Measurements from ENCODE around the gene MACROD1. TPM values are rescaled to one million over a fixed set of nuclear protein-coding genes. Genes with fewer than 3 reads are reported as not detected.

MACROD1 gene
- total and polyA plus RNA-seq, 12 donors = 77.6 to 497 (median 115) TPM

- TF ChIP-seq CTCF (IDR thresholded peaks at IDR 0.05) = no peak
- DNase-seq = no peak
- no peaks in the 10 kb centered on the region for H3K36me3 ChIP-seq
- 98 to 100% methylated on average over 8 of the region's 8 CpGs for WGBS, 2 donors
- H3K4me1 ChIP-seq = peaks cover 0 to 19% (median 17%) of the 10 kb centered on the region in 9 donors
- H3K4me3 ChIP-seq = no peak overlapping the region
- intact Hi-C loops (cut with DNase I) = loop anchor here in 2 of 10 donors (2.0 to 5.0 kb wide), 2 partner anchors 43 to 63 kb away; no protein-coding TSS in a partner anchor
- H3K9me3 ChIP-seq = no peaks in the 10 kb centered on the region
- peaks cover 0 to 33% (median 0%) of the 10 kb centered on the region in 7 donors for H3K27me3 ChIP-seq
- ATAC-seq = no peak
- no peak overlapping the region for H3K27ac ChIP-seq
Observed at GRCh38 chr11:64009710-64010109, 156.2 kb downstream of the MACROD1 start.

GRCh38 chr11:64008914-64009633 is 156.8 kb downstream of the MACROD1 start:
- no peak for DNase-seq
- peaks cover 0 to 40% (median 0%) of the 10 kb centered on the region in 7 donors for H3K27me3 ChIP-seq
- no peak overlapping the region for H3K27ac ChIP-seq
- H3K4me1 ChIP-seq = peaks cover 0 to 22% (median 17%) of the 10 kb centered on the region in 9 donors
- no peak for TF ChIP-seq CTCF (IDR thresholded peaks at IDR 0.05)
- no peak for ATAC-seq
- H3K36me3 ChIP-seq = no peaks in the 10 kb centered on the region
- intact Hi-C loops (cut with DNase I) = loop anchor here in 1 of 10 donors (2.0 kb wide), 1 partner anchor 64 kb away; no protein-coding TSS in a partner anchor
- no peaks in the 10 kb centered on the region for H3K9me3 ChIP-seq
- no peak overlapping the region for H3K4me3 ChIP-seq
- WGBS, 2 donors = 93 to 95% methylated on average over 18 of the region's 18 CpGs

- TF ChIP-seq CTCF (IDR thresholded peaks at IDR 0.05) = no peak
- DNase-seq = no peak
- H3K36me3 ChIP-seq = no peaks in the 10 kb centered on the region
- intact Hi-C loops (cut with DNase I) = loop anchor here in 1 of 10 donors (2.0 kb wide), 1 partner anchor 64 kb away; no protein-coding TSS in a partner anchor
- 91 to 93% methylated on average over 26 of the region's 26 CpGs for WGBS, 2 donors
- peak overlapping the region in 7 of 10 donors; percentile 2 to 52 (median 33) for H3K27ac ChIP-seq
- no peaks in the 10 kb centered on the region for H3K9me3 ChIP-seq
- H3K4me1 ChIP-seq = peaks cover 0 to 29% (median 17%) of the 10 kb centered on the region in 9 donors
- H3K27me3 ChIP-seq = peaks cover 0 to 47% (median 0%) of the 10 kb centered on the region in 7 donors
- H3K4me3 ChIP-seq = peak overlapping the region in 9 of 10 donors; percentile 28 to 54 (median 45)
- ATAC-seq = peak in 1 of 8 donors; percentile 4
Observed at GRCh38 chr11:64008283-64008913, 157.5 kb downstream of the MACROD1 start.

GRCh38 chr11:64007629-64008282 is 158.2 kb downstream of the MACROD1 start:
- peaks cover 0 to 53% (median 0%) of the 10 kb centered on the region in 7 donors for H3K27me3 ChIP-seq
- DNase-seq (peak; percentile 72 to 84), ATAC-seq (peak; percentile 73 to 91 (median 88))
- no peaks in the 10 kb centered on the region for H3K9me3 ChIP-seq
- H3K36me3 ChIP-seq = no peaks in the 10 kb centered on the region
- peak in 7 of 9 donors; percentile 11 to 50 (median 40) for TF ChIP-seq CTCF (IDR thresholded peaks at IDR 0.05)
- H3K4me1 ChIP-seq = peaks cover 0 to 31% (median 17%) of the 10 kb centered on the region in 9 donors
- 7 to 10% methylated on average over 40 of the region's 40 CpGs for WGBS, 2 donors
- peak overlapping the region in 9 of 10 donors; percentile 28 to 54 (median 45) for H3K4me3 ChIP-seq
- intact Hi-C loops (cut with DNase I) = loop anchor here in 1 of 10 donors (2.0 kb wide), 1 partner anchor 65 kb away; no protein-coding TSS in a partner anchor
- peak overlapping the region in 9 of 10 donors; percentile 2 to 57 (median 33) for H3K27ac ChIP-seq
